ENCODE data around the gene PRM1. TPM values are rescaled to one million over a fixed set of nuclear protein-coding genes. Genes with fewer than 3 reads are reported as not detected.

The PRM1 gene
- total and polyA plus RNA-seq, 10 donors = not detected

- no peak for DNase-seq
- TF ChIP-seq, protein P1, sequence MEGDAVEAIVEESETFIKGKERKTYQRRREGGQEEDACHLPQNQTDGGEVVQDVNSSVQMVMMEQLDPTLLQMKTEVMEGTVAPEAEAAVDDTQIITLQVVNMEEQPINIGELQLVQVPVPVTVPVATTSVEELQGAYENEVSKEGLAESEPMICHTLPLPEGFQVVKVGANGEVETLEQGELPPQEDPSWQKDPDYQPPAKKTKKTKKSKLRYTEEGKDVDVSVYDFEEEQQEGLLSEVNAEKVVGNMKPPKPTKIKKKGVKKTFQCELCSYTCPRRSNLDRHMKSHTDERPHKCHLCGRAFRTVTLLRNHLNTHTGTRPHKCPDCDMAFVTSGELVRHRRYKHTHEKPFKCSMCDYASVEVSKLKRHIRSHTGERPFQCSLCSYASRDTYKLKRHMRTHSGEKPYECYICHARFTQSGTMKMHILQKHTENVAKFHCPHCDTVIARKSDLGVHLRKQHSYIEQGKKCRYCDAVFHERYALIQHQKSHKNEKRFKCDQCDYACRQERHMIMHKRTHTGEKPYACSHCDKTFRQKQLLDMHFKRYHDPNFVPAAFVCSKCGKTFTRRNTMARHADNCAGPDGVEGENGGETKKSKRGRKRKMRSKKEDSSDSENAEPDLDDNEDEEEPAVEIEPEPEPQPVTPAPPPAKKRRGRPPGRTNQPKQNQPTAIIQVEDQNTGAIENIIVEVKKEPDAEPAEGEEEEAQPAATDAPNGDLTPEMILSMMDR (IDR thresholded peaks at IDR 0.05 in 8 of 11, conservative IDR thresholded peaks at IDR 0.05 in 3 of 11) = peak in 1 of 11 experiments; percentile 20
- TF ChIP-seq POLR2A (IDR thresholded peaks at IDR 0.05) (no peak), POLR2AphosphoS5 (IDR thresholded peaks at IDR 0.05) (peak; percentile 21 to 74 (median 52))
- H3K36me3 ChIP-seq = peaks cover 0 to 38% (median 0%) of the 10 kb centered on the region in 6 donors
- H3K9me3 ChIP-seq = no peaks in the 10 kb centered on the region
- peak overlapping the region; percentile 85 to 99 (median 97) for H3K27ac ChIP-seq
- 1 to 3% (median 2%) methylated on average over 60 to 105 of the region's 105 CpGs for WGBS, 5 donors
- intact Hi-C loops (cut with DNase I; ENCODE audit: low total_unique reads) = loop anchor here (5.0 kb wide), 2 partner anchors 102 to 293 kb away; no protein-coding TSS in a partner anchor
- H3K27me3 ChIP-seq (replicated peaks in 1 of 7) = peaks cover 0 to 8% (median 0%) of the 10 kb centered on the region in 7 donors
- peaks cover 31 to 76% (median 65%) of the 10 kb centered on the region in 6 donors for H3K4me1 ChIP-seq
- peak overlapping the region; percentile 61 to 97 (median 89) for H3K4me3 ChIP-seq
Measured at GRCh38 chr16:11254913-11255736, 26.0 kb downstream of the PRM1 start.

GRCh38 chr16:11253995-11254912 lies 26.9 kb downstream of the PRM1 start:
- 43 to 63% (median 55%) methylated on average over 27 to 29 of the region's 29 CpGs for WGBS, 5 donors
- Histone ChIP-seq H3K27ac (peak overlapping the region in 7 of 8 donors; percentile 85 to 99 (median 97)), H3K4me1 (peaks cover 31 to 74% (median 60%) of the 10 kb centered on the region in 6 donors), H3K9me3 (no peaks in the 10 kb centered on the region), H3K27me3 (replicated peaks in 1 of 7) (peaks cover 0 to 8% (median 0%) of the 10 kb centered on the region in 7 donors), H3K36me3 (peaks cover 0 to 38% (median 0%) of the 10 kb centered on the region in 6 donors), H3K4me3 (peak overlapping the region; percentile 61 to 97 (median 89))
- intact Hi-C loops (cut with DNase I; ENCODE audit: low total_unique reads) = no loop called here
- DNase-seq = no peak
- TF ChIP-seq POLR2AphosphoS5 (IDR thresholded peaks at IDR 0.05) (no peak), POLR2A (IDR thresholded peaks at IDR 0.05) (no peak)
- TF ChIP-seq, protein P1 (IDR thresholded peaks at IDR 0.05 in 8 of 11, conservative IDR thresholded peaks at IDR 0.05 in 3 of 11) = no peak

GRCh38 chr16:11253009-11253994 lies 27.8 kb downstream of the PRM1 start:
- WGBS, 5 donors = 61 to 79% (median 70%) methylated on average over 5 of the region's 5 CpGs
- TF ChIP-seq POLR2AphosphoS5 (IDR thresholded peaks at IDR 0.05) (peak in 1 of 3 donors; percentile 35), POLR2A (IDR thresholded peaks at IDR 0.05) (no peak)
- TF ChIP-seq, protein P1 (IDR thresholded peaks at IDR 0.05 in 8 of 11, conservative IDR thresholded peaks at IDR 0.05 in 3 of 11) = no peak
- peaks cover 0 to 8% (median 0%) of the 10 kb centered on the region in 7 donors for H3K27me3 ChIP-seq (replicated peaks in 1 of 7)
- H3K27ac ChIP-seq = peak overlapping the region in 4 of 8 donors; percentile 96 to 99 (median 98)
- H3K4me1 ChIP-seq = peaks cover 23 to 64% (median 51%) of the 10 kb centered on the region in 6 donors
- H3K9me3 ChIP-seq = no peaks in the 10 kb centered on the region
- H3K36me3 ChIP-seq = peaks cover 0 to 38% (median 0%) of the 10 kb centered on the region in 6 donors
- intact Hi-C loops (cut with DNase I; ENCODE audit: low total_unique reads) = no loop called here
- H3K4me3 ChIP-seq = peak overlapping the region; percentile 61 to 97 (median 89)
- DNase-seq = no peak

Data from spleen (tissue), 11 donors.